Measurements from ENCODE around the gene PMPCA.

PMPCA gene

DNA sequence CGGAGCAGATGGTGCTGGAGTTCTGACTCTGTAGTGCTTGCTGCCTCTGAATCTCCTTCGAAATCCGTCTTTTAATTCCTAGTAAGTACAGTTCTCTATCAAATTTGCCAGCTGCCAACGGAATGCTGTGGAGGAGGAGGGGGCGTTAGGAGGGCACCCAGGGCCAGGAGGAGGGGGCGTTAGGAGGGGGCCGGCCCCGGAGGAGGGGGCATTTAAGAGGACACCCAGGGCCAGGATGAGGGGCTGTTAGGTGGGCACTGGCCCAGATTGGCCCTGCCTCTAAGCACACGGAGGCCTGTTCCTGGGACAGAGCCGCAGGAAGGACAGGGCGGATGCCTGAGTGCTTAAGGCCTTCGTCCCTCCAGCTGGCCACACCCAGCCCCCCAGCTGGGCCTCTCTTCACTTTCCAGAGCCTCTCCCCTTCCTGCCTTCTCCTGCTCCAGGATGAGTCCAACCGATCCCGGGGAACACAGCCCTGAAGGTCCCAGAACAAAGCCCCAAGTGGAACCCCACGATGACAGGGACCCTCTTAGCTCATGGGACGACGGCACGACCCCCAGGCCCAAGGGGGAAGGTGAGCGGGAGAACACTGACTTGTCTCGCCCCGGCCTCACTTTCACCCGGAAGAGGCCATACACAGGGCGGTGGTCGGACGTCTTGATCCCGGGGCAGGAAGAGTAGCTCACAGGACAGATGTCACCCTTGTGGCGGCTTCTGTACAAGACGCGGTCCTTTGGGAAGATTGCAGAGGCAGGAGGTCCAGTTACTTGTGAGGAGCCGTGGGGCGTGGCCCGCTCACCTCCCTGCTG is 19.4 kb downstream of the PMPCA start:
- no peak overlapping the region for H3K4me3 ChIP-seq (ENCODE audit: low read depth, low read length)
- no peak for DNase-seq (ENCODE audit: low read depth)

- no peak for DNase-seq (ENCODE audit: low read depth)
- H3K4me3 ChIP-seq (ENCODE audit: low read depth, low read length) = no peak overlapping the region
Observed at GRCh38 chr9:136430588-136431234, 20.3 kb downstream of the PMPCA start.

- DNase-seq (ENCODE audit: low read depth) = no peak
- no peak overlapping the region for H3K4me3 ChIP-seq (ENCODE audit: low read depth, low read length)
Observed at GRCh38 chr9:136431782-136432350, 21.4 kb downstream of the PMPCA start.

DNA sequence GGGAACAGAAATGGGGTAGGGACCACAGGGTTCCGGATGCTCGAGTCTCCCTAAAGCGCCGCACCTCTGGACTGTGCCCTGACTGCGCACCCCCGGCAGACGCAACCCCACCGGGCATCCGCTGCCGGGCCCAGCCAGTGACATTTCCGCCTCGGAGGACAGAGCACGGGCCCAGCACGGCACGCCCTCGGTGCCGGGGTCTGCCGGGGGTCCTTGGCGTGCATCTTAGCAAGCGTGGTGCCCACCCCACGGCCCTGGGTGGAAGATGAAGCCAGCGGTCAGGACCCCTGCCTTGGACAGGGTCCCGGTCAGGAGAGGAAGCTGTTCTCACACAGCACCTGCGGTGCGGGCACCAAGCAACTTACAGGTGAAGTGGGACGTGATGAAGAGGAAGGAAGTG is 22.1 kb downstream of the PMPCA start:
- no peak overlapping the region for H3K4me3 ChIP-seq (ENCODE audit: low read depth, low read length)
- no peak for DNase-seq (ENCODE audit: low read depth)

- no peak overlapping the region for H3K4me3 ChIP-seq (ENCODE audit: low read depth, low read length)
Observed at GRCh38 chr9:136433043-136433715, 22.7 kb downstream of the PMPCA start.

GRCh38 chr9:136433849-136434579 is 23.6 kb downstream of the PMPCA start:
- no peak overlapping the region for H3K4me3 ChIP-seq (ENCODE audit: low read depth, low read length)
- DNase-seq (ENCODE audit: low read depth) = no peak

More at GRCh38 chr9:136433043-136433715, 22.7 kb downstream of the PMPCA start:
- DNase-seq (ENCODE audit: low read depth) = no peak

- no peak overlapping the region for H3K4me3 ChIP-seq (ENCODE audit: low read depth, low read length)
- no peak for DNase-seq (ENCODE audit: low read depth)
Observed at GRCh38 chr9:136434580-136435169, 24.2 kb downstream of the PMPCA start.

- DNase-seq (ENCODE audit: low read depth) = no peak
- no peak overlapping the region for H3K4me3 ChIP-seq (ENCODE audit: low read depth, low read length)
Observed at GRCh38 chr9:136436055-136436634, 25.7 kb downstream of the PMPCA start.

DNA sequence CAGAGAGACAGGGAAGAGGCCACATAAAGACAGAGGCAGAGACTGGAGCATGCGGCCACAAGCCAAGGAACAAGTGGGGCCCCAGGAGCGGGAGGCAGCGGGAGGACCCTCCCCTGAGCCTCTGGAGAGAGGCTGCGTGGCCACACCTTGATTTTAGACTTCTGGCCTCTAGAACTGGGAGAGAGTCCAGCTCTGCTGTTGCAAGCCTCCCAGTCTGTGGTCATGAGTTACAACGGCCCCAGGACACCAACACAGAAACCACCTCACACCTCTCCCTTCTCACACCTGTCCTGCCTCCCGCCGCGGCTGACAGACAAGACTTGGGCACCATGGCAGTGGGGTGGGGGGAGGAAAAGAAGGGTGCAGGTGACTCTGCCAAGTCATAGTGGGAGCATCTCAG is 27.0 kb downstream of the PMPCA start:
- H3K4me3 ChIP-seq (ENCODE audit: low read depth, low read length) = peak overlapping the region; percentile 73
- peak; percentile 4 for DNase-seq (ENCODE audit: low read depth)

GRCh38 chr9:136437839-136438547 is 27.5 kb downstream of the PMPCA start:
- H3K4me3 ChIP-seq (ENCODE audit: low read depth, low read length) = peak overlapping the region; percentile 73
- DNase-seq (ENCODE audit: low read depth) = no peak

DNA sequence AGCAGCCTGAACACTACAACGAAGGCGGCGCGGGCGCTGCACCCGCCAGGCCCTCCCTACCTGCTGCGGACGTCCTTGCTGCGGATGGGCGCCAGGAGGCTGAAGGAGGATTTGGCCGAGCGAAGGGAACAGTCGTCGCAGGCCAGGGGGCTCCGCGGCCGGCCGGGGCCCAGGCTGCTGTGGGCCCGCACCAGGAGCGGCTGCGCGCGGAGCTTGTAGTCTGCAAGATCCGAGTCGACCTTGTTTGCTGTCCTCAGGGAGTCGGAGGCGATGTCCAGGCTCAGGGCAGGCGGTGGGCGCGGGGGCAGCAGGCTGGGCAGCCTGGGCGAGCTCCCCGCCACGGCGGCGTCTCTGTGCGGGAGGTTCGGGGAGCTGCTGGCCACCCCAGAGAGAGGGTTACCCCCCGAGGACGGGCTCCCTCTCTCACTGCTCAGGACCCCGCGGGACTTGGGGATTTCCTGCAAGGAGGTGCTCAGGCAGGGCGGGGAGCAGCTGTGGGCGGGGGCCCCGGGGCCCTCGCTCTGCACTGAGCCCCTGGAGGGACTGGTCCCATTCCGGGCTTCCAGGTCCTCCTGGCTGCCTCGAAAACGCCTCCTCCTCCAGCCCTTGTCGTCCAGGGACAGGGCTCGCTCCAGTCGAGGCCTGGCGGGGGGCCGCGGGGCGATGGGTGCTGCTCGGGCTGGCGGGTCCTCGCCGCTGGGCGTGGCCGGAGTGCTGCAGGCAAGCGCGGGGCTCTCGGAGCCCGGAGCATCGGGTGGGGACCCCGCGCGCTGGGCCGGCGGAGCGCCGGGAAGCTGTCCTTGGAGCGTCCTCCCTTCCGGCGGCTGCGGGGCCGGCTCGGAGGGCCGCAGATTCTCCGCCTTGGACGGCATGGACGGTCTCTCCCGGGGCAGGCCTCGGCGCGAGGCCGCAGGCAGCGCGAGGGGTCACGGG is 28.4 kb downstream of the PMPCA start:
- DNase-seq (ENCODE audit: low read depth) = no peak
- H3K4me3 ChIP-seq (ENCODE audit: low read depth, low read length) = peak overlapping the region; percentile 73

DNA sequence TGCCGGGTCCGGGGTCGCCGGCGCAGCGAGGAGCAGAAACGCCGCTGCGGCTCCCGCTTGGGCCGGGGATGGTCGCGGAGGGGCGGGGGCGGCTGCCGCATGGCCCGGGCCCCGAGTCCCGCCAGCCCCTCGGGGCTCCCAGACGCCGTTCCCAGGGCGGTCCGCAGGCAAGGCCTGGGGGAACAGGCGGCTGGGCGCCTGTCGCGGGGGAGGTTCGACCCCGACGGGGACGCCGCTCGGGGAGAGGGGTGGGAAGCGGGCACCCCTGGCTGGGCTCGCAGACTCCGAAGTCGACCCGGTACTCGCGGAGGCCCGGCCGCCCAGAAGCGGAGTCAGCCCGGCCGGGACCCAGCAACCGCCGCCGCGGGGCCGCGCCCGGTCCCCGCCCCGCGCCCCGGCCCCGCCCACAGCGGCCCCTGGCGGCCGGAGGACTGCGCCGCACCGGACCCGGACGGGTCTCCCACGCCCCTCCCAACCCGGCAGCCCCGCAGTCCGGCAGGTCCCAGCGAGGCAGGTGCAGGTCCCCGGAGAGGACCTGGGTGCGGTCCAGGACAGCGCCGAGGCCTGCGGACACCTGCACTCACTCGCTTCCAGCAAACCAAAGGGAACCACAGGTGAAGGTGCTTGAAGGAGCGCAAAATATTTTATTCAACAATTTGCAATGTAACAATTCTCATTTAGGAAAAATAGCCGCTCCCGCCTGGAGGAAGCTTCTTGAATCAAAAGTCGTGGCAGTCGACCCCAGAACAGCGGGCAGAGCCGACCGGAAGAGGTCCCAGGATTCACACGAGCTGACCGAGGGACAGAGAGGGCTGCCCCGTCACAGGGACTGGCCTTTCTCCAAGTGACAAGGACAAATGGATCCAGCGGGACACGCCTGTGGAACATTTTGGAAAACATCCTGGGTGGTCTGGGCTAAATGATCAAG is 29.3 kb downstream of the PMPCA start, which contains the start of gene INPP5E:
TSS of gene INPP5E (minus strand) at position 365 of the 928 bp plus-strand sequence. CDS start 426 bp downstream, outside the sequence.
- DNase-seq (ENCODE audit: low read depth) = peak; percentile 13
- H3K4me3 ChIP-seq (ENCODE audit: low read depth, low read length) = peak within 1 kb of the TSS; percentile 73

- no peak for DNase-seq (ENCODE audit: low read depth)
- H3K4me3 ChIP-seq (ENCODE audit: low read depth, low read length) = no peak overlapping the region
Observed at GRCh38 chr9:136441191-136441680, 30.8 kb downstream of the PMPCA start.

GRCh38 chr9:136441681-136442245 is 31.3 kb downstream of the PMPCA start:
- H3K4me3 ChIP-seq (ENCODE audit: low read depth, low read length) = no peak overlapping the region
- DNase-seq (ENCODE audit: low read depth) = no peak

- no peak for DNase-seq (ENCODE audit: low read depth)
- no peak overlapping the region for H3K4me3 ChIP-seq (ENCODE audit: low read depth, low read length)
Observed at GRCh38 chr9:136442265-136442664, 31.8 kb downstream of the PMPCA start.
